HG03442 (cell line): ENCODE data around the gene COL1A2.
A peak's percentile ranks its signal among the peaks of the same experiment; 100 is the strongest.

Experiments used
- ATAC-seq: cut with Tn5 transposase; IDR thresholded peaks from one replicate; pipeline ENCODE4 v1.9.1; 2021; ENCODE audit warnings: mild to moderate bottlenecking, moderate library complexity; ENCODE audit not compliant: unreplicated experiment

COL1A2 gene

GRCh38 chr7:94394437-94395140 is at the start of gene COL1A2:
TSS of gene COL1A2 (plus strand) at chr7:94394895. CDS start at chr7:94395032, 137 bp downstream.
- peak; percentile 9 for ATAC-seq

GRCh38 chr7:94345907-94346306 is 48.8 kb upstream of the COL1A2 start:
- ATAC-seq, result no peak

- no peak for ATAC-seq
These were observed 46.6 kb upstream of the COL1A2 start for GRCh38 chr7:94348142-94348541.

- no peak for ATAC-seq
These were observed 44.0 kb upstream of the COL1A2 start for GRCh38 chr7:94350734-94351133.

GRCh38 chr7:94351703-94352102 is 43.0 kb upstream of the COL1A2 start:
- ATAC-seq, result no peak

- no peak for ATAC-seq
These were observed 41.8 kb upstream of the COL1A2 start for GRCh38 chr7:94352887-94353286.

GRCh38 chr7:94354953-94355352 is 39.7 kb upstream of the COL1A2 start:
- no peak for ATAC-seq

GRCh38 chr7:94355454-94355853 is 39.2 kb upstream of the COL1A2 start:
- ATAC-seq, result no peak

- no peak for ATAC-seq
These were observed 37.6 kb upstream of the COL1A2 start for GRCh38 chr7:94357076-94357475.

GRCh38 chr7:94360926-94361325 is 33.8 kb upstream of the COL1A2 start:
- no peak for ATAC-seq

- ATAC-seq, result no peak
These were observed 32.4 kb upstream of the COL1A2 start for GRCh38 chr7:94362276-94362675.

- no peak for ATAC-seq
These were observed 29.9 kb upstream of the COL1A2 start for GRCh38 chr7:94364816-94365215.

- ATAC-seq, result no peak
These were observed 28.5 kb upstream of the COL1A2 start for GRCh38 chr7:94366163-94366562.

- no peak for ATAC-seq
These were observed 27.9 kb upstream of the COL1A2 start for GRCh38 chr7:94366832-94367231.

- no peak for ATAC-seq
These were observed 26.7 kb upstream of the COL1A2 start for GRCh38 chr7:94367949-94368348.

GRCh38 chr7:94368371-94368791 is 26.3 kb upstream of the COL1A2 start:
- no peak for ATAC-seq

GRCh38 chr7:94374231-94374630 is 20.5 kb upstream of the COL1A2 start:
- ATAC-seq, result no peak

GRCh38 chr7:94374721-94375566 is 19.8 kb upstream of the COL1A2 start:
- no peak for ATAC-seq

- ATAC-seq, result no peak
These were observed 19.0 kb upstream of the COL1A2 start for GRCh38 chr7:94375691-94376090.

- ATAC-seq, result no peak
These were observed 18.4 kb upstream of the COL1A2 start for GRCh38 chr7:94376281-94376680.

- no peak for ATAC-seq
These were observed 16.3 kb upstream of the COL1A2 start for GRCh38 chr7:94378356-94378755.

- no peak for ATAC-seq
These were observed 14.4 kb upstream of the COL1A2 start for GRCh38 chr7:94380264-94380663.
